Stimulated activated CD8-positive, alpha-beta memory T cell treated with anti-CD3 and anti-CD28 coated beads, Interleukin-15, amount 100 ng/mL, for 24 hours (primary cell): ENCODE data around the gene HACD2.
"Not testable (repeated sequence)": the region's sequence is repeated elsewhere in the genome, so short reads cannot be mapped to it uniquely, and the experiment has no call there.

ENCODE experiments used
- DNase-seq: peaks from one replicate; pipeline ENCODE4 v3.0.0-alpha.2; 2020; ENCODE audit warnings: low read depth

Gene HACD2

DNA sequence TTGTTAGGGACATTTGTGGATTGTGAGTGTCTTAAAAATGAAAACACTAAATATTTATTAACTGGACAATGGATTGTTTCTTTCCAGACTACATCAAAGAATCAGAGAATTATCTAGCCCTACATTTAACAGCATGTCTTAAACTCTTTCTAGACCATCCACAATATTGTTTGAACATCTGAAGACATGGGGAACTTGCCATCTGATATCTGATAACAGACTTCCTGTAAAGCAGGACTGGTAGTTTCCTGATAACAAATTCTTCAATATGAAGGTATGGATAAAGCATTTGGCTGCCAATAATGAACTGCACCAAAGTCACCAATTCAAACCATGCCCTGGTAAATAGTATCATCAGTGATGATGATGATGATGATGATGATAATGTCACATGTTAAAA, 26.2 kb upstream of the HACD2 start:
- DNase-seq: no peak

DNA sequence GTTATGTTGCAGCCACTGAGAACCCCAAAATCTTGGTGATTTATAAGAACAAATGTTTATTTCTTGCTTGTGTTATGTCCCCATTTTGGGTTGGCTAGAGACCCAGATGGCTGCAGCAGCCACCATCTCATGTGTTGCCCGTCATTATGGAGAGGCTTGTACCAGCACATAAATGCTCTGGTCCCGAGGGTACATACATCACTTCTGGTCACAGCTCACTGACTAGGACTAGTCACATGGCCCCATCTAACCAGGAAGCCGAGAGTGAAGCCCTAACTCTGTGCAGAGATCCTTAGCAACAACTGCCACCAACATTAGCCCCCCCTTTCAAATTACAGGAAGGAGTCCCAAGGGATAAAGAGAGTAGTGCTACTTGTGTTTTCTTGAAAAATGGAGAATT, 25.5 kb upstream of the HACD2 start:
- no peak for DNase-seq

DNA sequence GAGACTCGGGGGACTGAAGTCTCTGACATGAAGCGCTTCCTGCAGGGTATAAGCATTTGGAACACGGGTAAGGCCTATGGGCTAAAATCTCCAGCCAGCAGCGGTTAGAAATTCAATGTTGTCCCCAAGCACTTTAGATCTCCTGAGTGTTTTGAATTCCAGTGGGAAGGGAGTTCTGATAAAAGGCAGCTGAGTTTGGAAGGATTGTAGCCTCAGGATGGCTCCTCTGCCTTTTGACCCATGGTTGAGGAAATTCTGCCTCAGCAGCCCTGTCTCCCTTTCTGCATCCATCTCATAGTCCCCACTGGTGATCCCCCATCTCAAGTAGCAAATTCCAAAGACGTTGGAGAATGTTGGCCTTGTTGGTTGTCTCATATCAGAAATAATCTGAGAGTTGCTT, 24.2 kb upstream of the HACD2 start:
- DNase-seq: no peak

DNA sequence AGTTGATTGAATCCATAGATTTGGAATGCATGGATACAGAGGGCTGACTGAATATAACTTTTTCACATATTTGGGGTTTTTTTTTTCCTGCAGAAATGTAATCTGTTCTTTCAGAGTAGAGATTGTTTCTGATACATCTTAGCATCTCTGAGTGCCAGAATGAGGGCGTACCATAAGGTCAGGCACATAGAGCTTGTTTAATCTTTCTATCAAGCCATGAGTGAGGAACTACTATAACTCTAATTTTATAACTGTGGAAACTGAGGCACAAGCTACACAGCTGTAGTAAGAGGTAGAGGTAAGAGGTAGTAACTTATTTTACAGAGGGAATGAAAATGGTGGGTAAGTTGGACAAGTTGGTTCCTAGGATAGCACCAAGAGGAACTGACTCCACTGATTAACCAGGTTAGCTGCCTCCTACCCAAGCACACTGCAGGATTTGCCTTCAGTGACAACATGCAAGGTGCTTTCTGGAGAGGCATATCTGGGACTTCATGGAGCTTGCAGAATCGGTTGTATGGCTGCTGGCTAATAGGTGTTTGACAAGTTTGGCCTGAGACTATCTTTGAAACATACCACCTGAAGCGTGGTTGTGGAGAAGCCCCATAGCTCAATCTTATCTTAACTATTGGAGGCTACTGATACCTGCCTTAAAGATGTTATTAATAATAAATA, 23.5 kb upstream of the HACD2 start:
- no peak for DNase-seq

DNA sequence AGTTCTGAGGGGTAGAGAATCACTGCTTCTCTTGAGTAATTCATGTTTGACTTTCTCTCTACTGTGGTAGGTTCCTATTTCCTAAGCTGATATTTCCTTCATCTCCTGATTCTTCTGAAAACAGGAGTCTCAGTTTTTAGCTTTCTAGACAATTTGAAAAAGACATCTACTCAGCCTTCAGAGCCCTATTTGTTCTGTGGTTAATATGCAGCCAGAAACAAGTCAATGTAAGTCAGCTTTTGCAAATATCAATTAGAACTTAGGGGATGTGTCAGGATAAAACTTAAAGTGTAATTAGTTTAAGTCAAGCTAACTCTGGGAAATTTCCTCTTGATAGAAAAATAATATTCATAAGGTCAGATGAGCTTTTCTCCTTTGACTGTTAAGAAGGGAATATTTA, 21.7 kb upstream of the HACD2 start:
- no peak for DNase-seq

DNA sequence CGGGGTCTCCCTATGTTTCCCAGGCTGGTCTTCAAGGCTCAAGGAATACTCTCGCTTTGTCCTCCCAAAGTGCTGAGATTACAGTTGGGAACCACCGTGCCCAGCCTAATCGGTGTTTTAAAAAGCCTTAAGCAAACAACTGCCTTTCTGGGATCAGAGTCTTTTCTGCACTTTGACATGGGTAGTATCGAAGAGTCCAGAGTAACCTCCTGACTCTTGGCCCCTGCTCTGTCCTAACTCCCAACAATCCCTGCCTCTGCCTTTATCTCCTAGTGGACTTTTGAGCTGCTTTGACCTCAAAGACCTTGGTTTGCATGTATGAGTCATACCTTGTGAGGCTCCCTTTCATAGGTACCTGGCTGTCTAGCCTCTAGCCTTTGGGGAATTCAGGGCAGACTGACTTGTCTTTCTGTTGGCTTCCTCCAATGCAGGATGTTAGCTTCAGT, 21.0 kb upstream of the HACD2 start:
- DNase-seq: no peak

DNA sequence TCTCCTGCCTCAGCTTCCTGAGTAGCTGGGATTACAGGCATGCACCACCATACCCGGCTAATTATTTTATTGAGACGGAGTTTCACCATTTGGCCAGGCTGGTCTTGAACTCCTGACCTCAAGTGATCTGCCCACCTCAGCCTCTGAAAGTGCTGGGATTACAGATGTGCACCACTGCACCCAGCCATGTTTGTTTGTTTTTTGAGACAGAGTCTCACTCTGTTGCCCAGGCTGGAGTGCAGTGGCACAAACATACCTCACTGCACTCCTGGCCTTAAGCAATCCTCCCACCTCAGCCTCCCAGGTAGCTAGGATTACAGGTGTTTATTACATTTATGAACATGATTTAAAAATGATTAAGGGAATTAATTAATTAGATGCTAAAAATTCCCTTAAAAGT, 18.3 kb upstream of the HACD2 start:
- not testable (repeated sequence) for DNase-seq

DNA sequence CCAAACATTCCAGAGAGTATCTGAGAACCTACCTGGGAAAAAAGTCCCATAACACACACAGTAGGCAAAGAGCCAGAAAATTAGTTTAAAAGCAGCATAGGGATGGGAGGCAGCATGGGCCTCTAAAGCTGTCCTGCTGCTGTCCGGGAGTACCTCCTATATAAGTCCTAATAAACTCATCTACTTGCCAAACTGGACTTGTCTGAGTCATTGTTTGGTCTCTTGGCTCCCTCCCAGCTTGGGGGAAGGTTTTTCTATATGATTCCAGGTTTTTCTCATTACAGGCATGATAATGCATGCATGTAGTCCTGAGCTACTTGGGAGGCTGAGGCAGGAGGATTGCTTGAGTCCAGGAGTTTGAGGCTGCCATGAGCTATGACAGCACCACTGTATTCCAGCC, 17.5 kb upstream of the HACD2 start:
- no peak for DNase-seq

DNA sequence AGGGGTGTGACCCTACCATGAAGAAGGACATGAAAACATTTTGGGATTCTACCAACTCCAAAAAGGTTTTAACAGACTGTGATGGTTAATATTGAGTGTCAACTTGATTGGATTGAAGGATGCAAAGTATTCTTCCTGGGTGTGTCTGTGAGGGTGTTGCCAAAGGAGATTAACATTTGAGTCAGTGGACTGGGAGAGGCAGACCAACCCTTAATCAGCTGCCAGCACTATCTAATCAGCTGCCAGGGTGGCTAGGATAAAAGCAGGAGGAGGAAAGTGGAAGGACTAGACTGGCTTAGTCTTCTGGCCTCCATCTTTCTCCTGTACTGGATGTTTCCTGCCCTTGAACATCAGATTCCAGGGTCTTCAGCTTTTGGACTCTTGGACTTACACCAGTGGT, 16.0 kb upstream of the HACD2 start:
- not testable (repeated sequence) for DNase-seq

DNA sequence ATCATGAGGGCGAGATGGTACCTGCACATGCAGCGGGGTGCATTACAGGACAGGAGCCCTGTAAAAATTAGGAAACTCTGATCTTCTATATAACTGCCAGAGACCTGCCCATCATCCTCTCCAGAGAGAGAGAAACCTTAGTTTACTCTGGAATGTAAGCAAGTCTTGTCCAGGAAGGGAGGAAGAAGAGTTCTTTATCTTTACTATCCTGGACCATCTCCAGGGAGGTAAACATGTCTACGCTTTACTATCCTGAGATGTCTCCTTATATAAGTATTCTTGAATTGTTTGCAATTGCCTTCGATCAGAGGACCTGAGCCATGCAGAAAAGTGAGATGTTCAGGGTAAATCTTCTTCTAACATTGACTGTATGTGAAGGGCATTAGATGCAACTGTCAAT, 12.7 kb upstream of the HACD2 start:
- no peak for DNase-seq

DNA sequence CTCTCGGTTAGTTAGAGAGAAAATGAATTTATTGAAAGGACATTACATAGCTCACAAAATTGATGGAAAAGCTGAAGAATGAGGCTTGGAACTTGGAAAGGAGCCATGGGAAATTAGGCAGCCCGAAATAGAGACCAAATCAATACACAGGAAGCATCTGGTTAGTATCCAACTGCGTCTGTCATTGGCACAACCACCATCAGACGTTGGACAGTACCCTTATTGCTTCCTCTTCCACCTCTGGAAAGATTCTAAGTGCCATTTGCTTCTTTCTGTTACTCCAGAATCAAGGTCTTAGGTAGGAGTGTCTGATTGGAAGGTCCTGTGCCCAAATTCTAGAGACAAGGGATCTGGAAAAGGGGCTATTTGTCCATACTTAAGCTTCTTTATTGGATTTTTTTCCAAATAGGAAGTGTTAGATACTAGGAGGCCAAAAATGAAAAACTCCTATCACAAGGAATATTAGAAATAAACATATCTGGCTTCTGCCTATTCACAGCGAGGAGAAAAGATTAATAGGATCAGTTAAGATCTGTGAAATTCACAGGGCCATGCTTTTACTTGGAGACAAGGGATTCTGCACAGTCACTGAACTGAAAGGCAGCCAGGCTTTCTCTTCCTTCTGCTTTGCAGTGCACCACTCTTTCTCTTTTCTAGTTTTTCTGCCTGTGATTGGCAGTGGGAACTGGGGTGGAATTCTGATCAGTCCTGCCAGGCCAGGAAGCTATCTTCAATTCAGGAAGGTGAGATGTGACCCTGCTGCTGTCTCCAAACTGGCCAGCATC, 10.7 kb upstream of the HACD2 start:
- DNase-seq: no peak

DNA sequence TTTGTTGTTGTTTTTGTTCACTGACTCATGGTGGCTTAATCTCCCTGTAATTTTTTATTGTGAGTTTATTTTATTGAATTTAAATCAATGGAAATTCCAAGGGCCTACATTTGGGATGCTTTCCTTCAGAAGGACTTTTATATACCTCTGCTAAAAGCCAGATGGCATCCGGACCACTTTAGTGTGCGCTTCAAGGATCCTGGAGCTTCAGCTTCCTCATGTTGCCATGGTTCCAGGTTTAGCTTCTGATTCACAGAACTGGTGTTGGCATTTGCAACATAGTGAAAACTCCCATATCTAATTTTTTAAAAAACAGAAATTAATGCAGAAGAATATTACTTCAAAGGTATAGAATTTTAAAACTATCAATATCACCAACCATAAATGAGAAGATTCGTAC, 8.5 kb upstream of the HACD2 start:
- DNase-seq: no peak

DNA sequence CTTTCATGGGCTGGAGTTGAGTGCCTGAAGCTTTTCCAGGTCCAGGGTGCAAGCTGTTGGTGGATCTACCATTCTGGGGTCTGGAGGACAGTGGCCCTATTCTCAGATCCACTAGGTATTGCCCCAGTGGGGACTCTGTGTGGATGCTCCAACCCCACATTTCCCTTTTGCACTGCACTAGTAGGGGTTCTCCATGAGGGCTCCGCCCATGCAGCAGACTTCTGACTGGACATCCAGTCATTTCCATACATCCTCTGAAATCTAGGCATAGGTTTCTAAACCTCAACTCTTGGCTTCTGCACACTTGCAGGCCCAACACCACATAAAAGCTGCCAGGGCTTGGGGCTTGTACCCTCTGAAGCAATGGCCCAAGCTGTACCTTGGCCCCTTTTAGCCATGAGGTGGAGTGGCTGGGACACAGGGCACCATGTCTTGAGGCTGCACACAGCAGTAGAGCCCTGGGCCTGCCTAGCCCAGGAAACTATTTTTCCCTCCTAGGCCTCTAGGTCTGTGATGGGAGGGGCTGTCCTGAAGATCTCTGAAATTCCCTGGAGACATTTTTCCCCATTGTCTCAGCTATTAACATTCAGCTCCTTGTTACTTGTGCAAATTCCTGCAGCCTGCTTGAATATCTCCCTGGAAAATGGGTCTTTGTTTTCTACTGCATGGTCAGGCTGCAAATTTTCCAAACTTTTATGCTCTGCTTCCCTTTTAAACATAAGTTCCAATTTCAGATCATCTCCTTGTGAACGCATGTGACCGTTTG, 6.0 kb upstream of the HACD2 start:
- DNase-seq: no peak

DNA sequence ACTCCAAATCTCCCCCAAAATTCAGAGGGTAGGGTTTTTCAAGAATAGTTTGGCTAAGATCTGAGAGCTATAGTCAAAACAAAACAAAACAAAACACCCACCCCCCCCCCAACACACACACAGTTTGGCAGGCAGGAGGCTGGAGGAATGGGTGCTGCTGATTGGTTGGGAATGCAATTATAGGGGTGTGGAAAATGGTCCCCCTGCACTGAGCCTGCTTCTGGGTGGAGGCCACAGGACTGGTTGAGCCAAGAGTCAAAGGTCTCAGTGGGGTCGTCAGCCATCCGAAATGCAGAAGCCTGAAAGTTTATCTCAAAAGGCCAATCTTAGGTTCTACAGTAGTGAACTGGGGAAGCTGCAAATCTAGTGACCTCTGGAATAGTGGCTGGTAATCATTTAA, 2.5 kb upstream of the HACD2 start:
- no peak for DNase-seq

DNA sequence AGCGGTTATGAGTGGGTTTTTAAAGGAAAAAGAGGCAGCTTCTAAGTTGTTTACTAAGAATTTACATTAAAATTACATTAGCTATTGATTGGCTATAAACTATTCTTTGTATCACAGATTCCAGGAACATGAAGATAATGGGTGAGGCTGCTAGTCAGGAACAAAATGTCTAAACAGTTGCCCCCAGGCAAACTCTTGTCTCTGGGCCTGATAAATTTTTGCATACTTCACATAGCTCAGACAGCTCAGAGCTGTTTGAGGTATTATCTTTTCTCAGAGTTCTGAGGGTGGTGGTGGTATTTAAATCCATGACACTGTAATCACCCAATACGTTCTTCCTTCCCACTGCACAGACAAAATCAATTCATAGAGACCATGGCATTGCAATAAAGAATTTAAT, 2.1 kb upstream of the HACD2 start:
- DNase-seq: no peak

DNA sequence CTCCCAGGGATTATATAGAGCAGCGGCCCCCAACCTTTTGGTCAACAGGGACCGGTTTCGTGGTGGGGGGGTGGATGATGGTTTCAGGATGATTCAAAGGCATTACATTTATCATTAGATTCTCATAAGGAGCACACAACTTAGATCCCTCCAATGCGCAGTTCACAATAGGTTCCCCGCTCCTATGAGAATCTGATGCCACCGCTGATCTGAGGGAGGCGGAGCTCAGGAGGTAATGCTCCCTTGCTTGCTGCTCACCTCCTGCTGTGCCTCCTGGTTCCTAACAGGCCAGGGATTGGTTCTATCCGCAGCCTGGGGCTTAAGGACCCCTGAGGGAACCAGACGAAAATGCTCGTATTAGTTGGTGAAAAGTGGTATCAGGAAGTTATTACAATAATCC, 1.3 kb upstream of the HACD2 start:
- DNase-seq: peak; percentile 10

DNA sequence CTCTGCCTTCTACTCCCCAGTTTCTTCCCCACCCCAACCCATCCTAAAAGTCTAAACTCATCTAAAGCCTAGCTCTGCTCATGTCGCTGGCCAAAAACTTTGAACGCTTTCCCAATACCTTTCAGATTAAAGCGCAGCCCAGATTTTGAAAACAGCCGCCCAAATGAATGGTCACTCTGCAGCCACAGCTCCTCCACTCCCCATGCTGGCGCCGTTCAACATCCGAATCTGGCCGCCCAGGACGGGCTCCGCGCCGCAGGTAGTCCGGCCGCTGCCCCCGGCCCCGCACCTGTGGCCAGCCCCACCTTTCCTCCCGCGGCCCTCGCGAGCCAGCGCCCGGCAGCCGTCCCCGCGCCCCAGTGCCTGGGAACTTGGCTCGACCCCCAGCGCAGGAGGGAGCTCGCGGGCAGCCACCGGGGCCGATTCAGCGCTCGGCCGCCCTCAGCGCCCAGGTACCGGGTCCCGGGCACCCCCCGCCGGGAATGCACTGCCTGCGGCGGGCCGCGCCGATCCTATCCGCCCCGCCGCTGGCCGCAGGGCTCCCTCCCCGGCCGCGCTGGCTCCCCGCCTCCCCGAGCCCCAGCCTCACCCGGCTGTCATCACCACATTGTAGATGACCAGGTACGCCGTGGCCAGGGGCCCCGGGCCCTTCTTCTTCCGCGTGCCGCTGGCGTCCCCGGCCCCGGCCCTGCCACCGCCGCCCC, 417 bp downstream of the HACD2 start:
- no peak for DNase-seq

DNA sequence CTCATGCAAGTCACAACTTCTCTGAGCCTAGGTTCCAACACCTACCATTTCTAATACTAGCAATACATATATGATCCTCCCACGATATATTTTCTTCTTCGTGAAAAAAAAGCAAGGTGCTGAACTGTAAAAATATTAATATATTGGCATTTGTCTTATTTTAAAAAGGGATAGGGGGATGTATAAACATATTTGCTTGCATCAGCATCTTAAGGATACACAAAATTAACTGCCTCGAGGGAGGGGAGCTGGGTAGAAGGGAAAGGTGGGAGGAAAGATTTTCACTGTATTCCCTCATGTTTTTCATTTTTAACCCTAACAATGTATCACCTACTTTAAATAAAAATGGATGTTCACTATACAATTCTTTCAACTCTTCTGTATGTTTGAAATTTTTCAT, 1.3 kb downstream of the HACD2 start:
- no peak for DNase-seq

DNA sequence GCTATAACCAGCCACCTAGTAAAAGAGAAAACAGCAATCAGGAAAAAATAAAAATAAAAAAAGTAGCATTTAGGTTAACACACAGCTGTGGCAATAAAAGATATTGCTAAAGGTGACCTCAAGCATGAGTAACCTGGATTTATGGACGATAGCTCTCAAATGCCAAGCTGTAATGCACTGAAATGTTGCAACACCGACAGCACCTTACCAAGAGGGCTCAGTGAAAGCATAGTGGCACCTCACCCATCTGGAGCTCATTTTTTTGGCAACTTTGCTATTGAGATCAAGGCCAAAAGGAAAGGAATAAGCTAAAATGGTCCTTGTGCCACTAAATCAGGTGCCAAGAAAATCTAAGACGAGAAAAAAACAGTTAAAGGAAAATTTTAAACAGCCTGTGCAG, 2.5 kb downstream of the HACD2 start:
- DNase-seq: no peak

DNA sequence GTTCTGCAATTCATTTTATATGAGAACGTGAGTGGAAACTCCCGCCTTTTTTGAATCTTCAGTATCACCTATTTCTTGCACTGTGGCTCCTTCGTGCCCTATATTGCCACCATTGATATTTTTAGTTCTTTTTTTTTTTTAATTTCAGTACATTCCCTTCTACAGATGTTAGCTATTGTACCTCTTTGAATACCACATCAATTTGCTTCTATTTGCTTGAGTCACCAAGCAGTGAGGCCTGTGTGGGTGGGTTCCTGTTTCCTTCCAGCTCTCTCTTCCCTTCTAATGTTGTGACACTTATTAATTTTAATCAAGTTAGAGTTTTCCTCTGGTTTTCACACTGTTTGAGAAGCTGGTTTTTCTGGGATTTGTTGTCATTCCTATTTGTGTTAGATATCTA, 8.7 kb downstream of the HACD2 start:
- no peak for DNase-seq

DNA sequence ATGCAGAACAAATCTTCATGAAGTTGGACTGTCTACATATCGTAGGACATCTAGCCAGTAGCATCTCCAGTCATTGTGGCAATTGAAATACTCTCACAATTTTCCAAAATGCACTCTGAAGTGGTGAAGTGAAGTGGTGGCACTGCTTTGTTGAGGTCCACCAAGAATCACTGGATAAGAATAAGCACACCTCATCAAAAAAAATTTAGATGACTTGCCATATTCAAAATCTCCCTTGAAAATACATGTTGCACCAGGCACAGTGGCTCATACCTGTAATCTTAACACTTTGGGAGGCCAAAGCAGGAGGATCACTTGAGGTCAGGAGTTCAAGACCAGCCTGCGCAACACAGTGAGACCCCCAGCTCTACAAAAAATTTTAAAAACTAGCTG, 12.9 kb downstream of the HACD2 start:
- no peak for DNase-seq

DNA sequence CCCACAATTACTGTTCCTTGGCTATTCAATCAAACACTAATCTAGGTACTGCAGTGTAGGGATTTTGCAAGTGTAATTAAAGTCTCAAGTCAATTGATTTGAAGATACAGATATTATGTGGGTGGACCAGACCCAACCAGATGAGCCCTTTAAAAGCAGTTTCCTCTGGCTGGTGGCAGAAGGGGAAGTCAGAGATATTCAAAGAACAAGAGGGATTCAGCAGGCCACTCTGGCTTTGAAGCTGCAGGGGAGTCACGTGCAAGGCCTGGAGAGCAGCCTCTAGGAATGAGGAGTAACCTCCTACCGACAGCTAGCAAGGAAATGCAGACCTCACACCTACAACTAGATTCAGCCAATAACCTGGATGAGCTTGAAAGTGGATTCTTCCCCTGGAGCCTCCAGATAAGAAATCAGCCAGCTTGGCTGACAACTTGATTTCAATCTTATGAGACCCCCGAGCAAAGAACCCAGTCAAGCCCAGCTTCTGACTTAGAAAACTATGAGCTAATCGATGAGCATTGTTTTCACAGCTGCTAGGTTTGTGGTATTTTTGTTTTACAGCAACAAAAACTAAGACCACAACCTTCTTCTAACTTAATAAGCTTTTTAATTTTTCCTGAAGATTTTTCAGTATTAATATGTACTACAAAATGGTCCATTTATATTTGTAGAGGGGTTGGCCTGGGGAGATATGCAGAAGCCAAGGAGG, 13.4 kb downstream of the HACD2 start:
- no peak for DNase-seq
